Neuronal stem cell (in vitro differentiated cells): ENCODE measurements around the gene SGCA.

Source experiments
- DNase-seq: peaks from one replicate; pipeline ENCODE4 v3.0.0-alpha.2; 2013; ENCODE audit warnings: low spot score
- H2AFZ ChIP-seq: one replicate; pipeline ENCODE4 v1.6.1; 2013; ENCODE audit warnings: mild to moderate bottlenecking, low read length, inconsistent platforms
- H2AK5ac ChIP-seq: 2 replicates; pipeline ENCODE4 v1.6.1; 2013; ENCODE audit warnings: low read depth, mild to moderate bottlenecking, inconsistent platforms, low read length, moderate library complexity, mixed read lengths
- H2BK120ac ChIP-seq: 2 replicates; pipeline ENCODE4 v1.6.1; 2013; ENCODE audit warnings: low read depth, mild to moderate bottlenecking, inconsistent platforms, low read length, moderate library complexity, mixed read lengths
- H2BK12ac ChIP-seq: one replicate; pipeline ENCODE4 v1.6.1; 2013; ENCODE audit warnings: low read length, inconsistent platforms
- H2BK15ac ChIP-seq: 2 replicates; pipeline ENCODE4 v1.6.1; 2013; ENCODE audit warnings: mild to moderate bottlenecking, low read length, inconsistent platforms, mixed read lengths
- H2BK5ac ChIP-seq: one replicate; pipeline ENCODE4 v1.6.1; 2013; ENCODE audit warnings: inconsistent platforms, mild to moderate bottlenecking, low read length, moderate library complexity
- H3K14ac ChIP-seq: one replicate; pipeline ENCODE4 v1.6.1; 2013; ENCODE audit warnings: low read length, inconsistent platforms
- H3K18ac ChIP-seq: 2 replicates; pipeline ENCODE4 v1.6.1; 2013; ENCODE audit warnings: low read length, inconsistent platforms
- H3K23ac ChIP-seq: 2 replicates; pipeline ENCODE4 v1.6.1; 2013; ENCODE audit warnings: low read depth, mild to moderate bottlenecking, mixed read lengths, low read length, inconsistent platforms; ENCODE audit not compliant: poor library complexity
- H3K27ac ChIP-seq: replicated peaks from 3 replicates; pipeline ENCODE4 v1.5.1; 2013; ENCODE audit warnings: low read length, inconsistent platforms
- H3K27me3 ChIP-seq, 3 experiments: 2 replicates each; pipeline ENCODE4 v1.6.1; 2013; ENCODE audit warnings: low read length in 3 of 3, mild to moderate bottlenecking in 2 of 3, inconsistent platforms in 1 of 3, low read depth in 1 of 3, mixed read lengths in 1 of 3, moderate library complexity in 1 of 3; ENCODE audit not compliant: control insufficient read depth in 3 of 3, insufficient read depth in 3 of 3
- H3K36me3 ChIP-seq, 2 donors: replicated peaks in 1 of 2; 2 replicates each; pipeline ENCODE4 v1.6.1; 2013; ENCODE audit warnings: low read length in 2 of 2; ENCODE audit not compliant: control insufficient read depth in 2 of 2, insufficient read depth in 2 of 2
- H3K4ac ChIP-seq: 2 replicates; pipeline ENCODE4 v1.6.1; 2013; ENCODE audit warnings: inconsistent platforms, mild to moderate bottlenecking, low read length, moderate library complexity
- H3K4me1 ChIP-seq, 2 donors: 1 replicate in 1 of 2; 2 replicates in 1 of 2; pipeline ENCODE4 v1.6.1; 2013; ENCODE audit warnings: low read length in 2 of 2, low read depth in 1 of 2; ENCODE audit not compliant: control insufficient read depth in 2 of 2, insufficient read depth in 1 of 2
- H3K4me2 ChIP-seq: one replicate; pipeline ENCODE4 v1.6.1; 2013; ENCODE audit warnings: mild to moderate bottlenecking, low read length, inconsistent platforms; ENCODE audit not compliant: insufficient read depth, poor library complexity, severe bottlenecking
- H3K4me3 ChIP-seq, 2 donors: 2 replicates each; pipeline ENCODE4 v1.5.1; 2013; ENCODE audit warnings: low read length in 2 of 2, mild to moderate bottlenecking in 2 of 2, inconsistent platforms in 1 of 2, moderate library complexity in 1 of 2
- H3K79me1 ChIP-seq: one replicate; pipeline ENCODE4 v1.6.1; 2013; ENCODE audit warnings: low read depth, mild to moderate bottlenecking, inconsistent platforms, low read length, moderate library complexity
- H3K9ac ChIP-seq: one replicate; pipeline ENCODE4 v1.6.1; 2013; ENCODE audit warnings: mild to moderate bottlenecking, low read depth, low read length, inconsistent platforms; ENCODE audit not compliant: poor library complexity
- H3K9me3 ChIP-seq, 2 donors: replicated peaks in 1 of 2; 2 replicates each; pipeline versions ENCODE3 to v1.6.1; 2013; ENCODE audit warnings: low read length in 2 of 2, mild to moderate bottlenecking in 2 of 2, inconsistent platforms in 1 of 2, low read depth in 1 of 2, mixed read lengths in 1 of 2, moderate library complexity in 1 of 2; ENCODE audit not compliant: control insufficient read depth in 2 of 2, insufficient read depth in 1 of 2
- H4K8ac ChIP-seq: one replicate; pipeline ENCODE4 v1.6.1; 2013; ENCODE audit warnings: low read depth, mild to moderate bottlenecking, inconsistent platforms, low read length, moderate library complexity
- H4K91ac ChIP-seq: one replicate; pipeline ENCODE4 v1.6.1; 2013; ENCODE audit warnings: low read length, low read depth, mild to moderate bottlenecking, inconsistent platforms; ENCODE audit not compliant: poor library complexity
- WGBS, 2 donors: extraction: QIAGEN DNeasy Blood & Tissue Kit; methylation state at CpG; one replicate each; pipeline ENCODE4 v1.1.7; 2013; ENCODE audit warnings: missing lambda C conversion rate in 2 of 2, mixed read lengths in 1 of 2; ENCODE audit not compliant: insufficient read length in 2 of 2, insufficient replicate concordance in 1 of 2; ENCODE audit errors: extremely low coverage in 2 of 2; 5-methylcytosine and 5-hydroxymethylcytosine counted together

The SGCA gene

DNA sequence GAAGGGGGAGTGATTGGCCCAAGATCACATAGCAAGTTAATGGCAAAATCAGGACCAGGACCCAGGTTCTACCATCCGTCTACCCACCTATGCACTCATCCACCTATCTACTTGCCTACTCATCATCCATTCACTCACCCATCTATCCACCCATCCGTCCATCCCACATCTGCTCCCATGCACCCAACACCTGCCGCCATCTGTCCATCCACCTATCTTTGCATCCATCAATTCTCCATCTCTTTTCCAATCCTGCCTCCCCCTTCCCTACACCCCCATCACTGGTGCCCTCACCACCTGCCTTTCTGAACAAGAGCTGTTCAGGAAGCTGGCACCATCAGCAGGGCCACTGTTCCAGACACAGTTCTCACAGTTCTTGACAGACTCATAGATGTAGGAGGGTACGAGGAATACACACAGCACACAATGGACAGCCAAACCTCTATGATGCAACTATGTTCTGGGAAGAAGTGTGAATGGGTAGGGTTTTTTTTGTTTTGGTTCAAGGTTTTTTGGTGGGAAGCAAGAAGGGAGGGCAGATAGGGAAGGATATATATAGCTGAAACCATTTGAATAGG, 40.3 kb upstream of the SGCA start:
- H2BK5ac ChIP-seq = no peak overlapping the region
- H3K4me1 ChIP-seq = peaks cover 22 to 24% of the 10 kb centered on the region in 2 donors
- H2BK15ac ChIP-seq = no peak overlapping the region
- WGBS, 2 donors = no CpG with 5 or more reads among the region's 4 CpGs
- H3K27me3 ChIP-seq = no peaks in the 10 kb centered on the region
- no peak overlapping the region for H3K4ac ChIP-seq
- no peak overlapping the region for H2AFZ ChIP-seq
- no peak for DNase-seq
- H3K9ac ChIP-seq = no peak overlapping the region
- no peaks in the 10 kb centered on the region for H3K9me3 ChIP-seq
- H3K36me3 ChIP-seq = peaks cover 7 to 11% of the 10 kb centered on the region in 2 donors
- H3K18ac ChIP-seq = no peak overlapping the region
- H3K4me3 ChIP-seq = no peak overlapping the region
- H2BK12ac ChIP-seq = no peak overlapping the region
- H4K8ac ChIP-seq = no peak overlapping the region
- no peak overlapping the region for H3K14ac ChIP-seq
- H3K4me2 ChIP-seq = no peak overlapping the region
- H3K23ac ChIP-seq = no peak overlapping the region
- H3K79me1 ChIP-seq = no peaks in the 10 kb centered on the region
- no peak overlapping the region for H2AK5ac ChIP-seq
- H4K91ac ChIP-seq = no peak overlapping the region
- H2BK120ac ChIP-seq = no peak overlapping the region
- no peak overlapping the region for H3K27ac ChIP-seq

DNA sequence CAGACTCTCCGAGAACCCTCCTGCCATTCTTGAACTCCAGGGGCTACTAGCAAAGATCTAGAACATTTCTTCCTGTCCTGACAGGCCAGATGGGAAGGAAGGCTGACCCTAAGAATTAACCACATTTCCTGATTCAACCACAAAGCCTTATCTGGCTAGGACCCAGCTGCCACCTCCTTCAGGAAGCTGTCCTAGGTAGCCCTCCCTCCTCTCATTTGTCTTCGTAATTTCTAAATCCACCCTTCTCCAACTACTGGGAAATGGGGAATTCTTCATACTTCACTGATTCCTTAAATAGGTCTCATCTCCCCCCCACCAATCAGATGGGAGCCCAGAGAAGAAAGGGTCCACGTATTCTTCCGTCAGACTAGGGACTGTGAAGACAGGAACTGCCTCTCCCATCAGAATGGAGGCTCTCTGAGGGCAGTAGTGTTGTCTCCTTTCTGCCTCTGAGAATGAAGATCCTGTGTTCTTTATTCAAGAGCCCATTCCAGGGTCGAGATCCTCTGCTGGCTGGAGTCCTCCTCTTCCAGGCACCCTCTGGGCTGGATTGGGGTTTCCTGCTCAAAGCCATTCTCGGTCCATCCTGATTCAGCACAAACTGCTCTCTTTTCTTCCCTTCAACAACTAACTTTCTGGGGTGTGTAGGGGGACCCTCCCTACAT, 38.0 kb upstream of the SGCA start:
- H2BK12ac ChIP-seq = no peak overlapping the region
- no peak overlapping the region for H2BK15ac ChIP-seq
- peak overlapping the region; percentile 42 for H3K4ac ChIP-seq
- no peak overlapping the region for H3K4me3 ChIP-seq
- no peak overlapping the region for H3K4me2 ChIP-seq
- no peaks in the 10 kb centered on the region for H3K27me3 ChIP-seq
- H4K8ac ChIP-seq = no peak overlapping the region
- H2AK5ac ChIP-seq = peak overlapping the region; percentile 3
- peaks cover 2 to 5% of the 10 kb centered on the region in 2 donors for H3K36me3 ChIP-seq
- no peak overlapping the region for H3K27ac ChIP-seq
- peaks cover 24 to 27% of the 10 kb centered on the region in 2 donors for H3K4me1 ChIP-seq
- H3K79me1 ChIP-seq = no peaks in the 10 kb centered on the region
- DNase-seq = no peak
- no peak overlapping the region for H3K9ac ChIP-seq
- H3K14ac ChIP-seq = no peak overlapping the region
- no peak overlapping the region for H2BK5ac ChIP-seq
- H3K18ac ChIP-seq = peak overlapping the region; percentile 32
- no peak overlapping the region for H2AFZ ChIP-seq
- WGBS, 2 donors = no CpG with 5 or more reads among the region's 6 CpGs
- no peak overlapping the region for H2BK120ac ChIP-seq
- H3K23ac ChIP-seq = no peak overlapping the region
- no peaks in the 10 kb centered on the region for H3K9me3 ChIP-seq
- H4K91ac ChIP-seq = no peak overlapping the region

GRCh38 chr17:50128441-50129352, 37.1 kb upstream of the SGCA start:
- Histone ChIP-seq H3K27me3 (no peaks in the 10 kb centered on the region), H3K79me1 (no peaks in the 10 kb centered on the region), H3K4ac (peak overlapping the region; percentile 60), H3K4me1 (peaks cover 18 to 19% of the 10 kb centered on the region in 2 donors), H3K18ac (peak overlapping the region; percentile 92), H3K36me3 (peaks cover 3 to 4% of the 10 kb centered on the region in 2 donors), H3K27ac (peak overlapping the region; percentile 74), H3K14ac (peak overlapping the region; percentile 14), H4K91ac (peak overlapping the region; percentile 46), H3K23ac (peak overlapping the region; percentile 82), H2BK12ac (no peak overlapping the region), H2BK5ac (peak overlapping the region; percentile 63), H4K8ac (no peak overlapping the region), H2BK15ac (peak overlapping the region; percentile 11), H3K9me3 (no peaks in the 10 kb centered on the region), H2AFZ (peak overlapping the region; percentile 98), H2AK5ac (peak overlapping the region; percentile 99), H2BK120ac (peak overlapping the region; percentile 83), H3K9ac (peak overlapping the region; percentile 85), H3K4me3 (peak overlapping the region; percentile 57 to 88), H3K4me2 (peak overlapping the region; percentile 82)
- WGBS, 2 donors = no CpG with 5 or more reads among the region's 32 CpGs
- DNase-seq = no peak

DNA sequence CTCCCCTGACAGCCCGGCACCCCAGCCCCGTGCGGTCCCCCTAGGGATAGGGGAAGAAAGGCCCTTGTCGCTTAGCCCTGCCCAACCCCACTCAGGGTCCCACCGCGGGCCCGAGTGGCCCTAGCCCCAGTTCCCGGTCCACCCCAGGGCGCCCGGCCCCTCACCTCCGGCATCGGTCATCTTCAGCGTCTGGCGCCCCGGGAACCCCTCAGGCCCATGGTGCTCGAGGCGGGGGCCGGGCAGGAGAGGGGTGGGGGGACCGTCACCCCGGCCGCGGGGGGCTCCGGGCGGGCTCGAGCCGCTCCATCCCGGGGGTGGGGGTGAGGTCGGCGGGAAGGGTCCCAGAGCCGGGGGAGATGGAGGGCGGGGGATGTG, 36.5 kb upstream of the SGCA start:
- no CpG with 5 or more reads among the region's 31 CpGs for WGBS, 2 donors
- Histone ChIP-seq H3K4me3 (peak overlapping the region; percentile 57 to 88), H3K14ac (no peak overlapping the region)

More for the DNA sequence above, 36.5 kb upstream of the SGCA start:
- Histone ChIP-seq H3K9ac (peak overlapping the region; percentile 70), H3K4me1 (peaks cover 11 to 12% of the 10 kb centered on the region in 2 donors), H3K27ac (no peak overlapping the region), H3K79me1 (no peaks in the 10 kb centered on the region), H2AK5ac (no peak overlapping the region), H3K9me3 (no peaks in the 10 kb centered on the region), H2BK12ac (no peak overlapping the region), H3K36me3 (peaks cover under 1 to 9% of the 10 kb centered on the region in 2 donors), H3K27me3 (no peaks in the 10 kb centered on the region), H3K18ac (peak overlapping the region; percentile 94), H2AFZ (peak overlapping the region; percentile 98), H2BK5ac (peak overlapping the region; percentile 63), H4K8ac (no peak overlapping the region), H2BK120ac (peak overlapping the region; percentile 83), H2BK15ac (peak overlapping the region; percentile 11), H3K4ac (peak overlapping the region; percentile 60), H4K91ac (no peak overlapping the region), H3K4me2 (peak overlapping the region; percentile 82), H3K23ac (no peak overlapping the region)
- DNase-seq = no peak
